ENCODE results near the gene RBM15. TPM values are rescaled to one million over a fixed set of nuclear protein-coding genes. Genes with fewer than 3 reads are reported as not detected.

Gene RBM15
- total RNA-seq, 1 donor: 38.0 TPM

- TF ChIP-seq CTCF (IDR thresholded peaks at IDR 0.05; ENCODE audit: extremely low read depth, low read depth, low read length): no peak
- H3K79me2 ChIP-seq (ENCODE audit: insufficient read depth, low read length): peaks cover 35% of the 10 kb centered on the region
- H3K4me3 ChIP-seq (ENCODE audit: insufficient read depth, low read length): peak overlapping the region; percentile 99
- no peaks in the 10 kb centered on the region for H3K27me3 ChIP-seq (ENCODE audit: insufficient read depth, low read length)
- H3K9me3 ChIP-seq (ENCODE audit: low read depth, low read length): no peaks in the 10 kb centered on the region
- H3K4me1 ChIP-seq (ENCODE audit: insufficient read depth, low read length): peaks cover 34% of the 10 kb centered on the region
- peak overlapping the region; percentile 98 for H2AFZ ChIP-seq (ENCODE audit: low read length)
- DNase-seq (ENCODE audit: insufficient read length, low spot score, missing footprints): no peak
- H3K4me2 ChIP-seq (ENCODE audit: insufficient read depth, low read length): peak overlapping the region; percentile 100
- peaks cover 30% of the 10 kb centered on the region for H4K20me1 ChIP-seq (ENCODE audit: insufficient read depth, low read length)
- peaks cover 19% of the 10 kb centered on the region for H3K36me3 ChIP-seq (ENCODE audit: insufficient read depth, low read length)
- H3K27ac ChIP-seq (ENCODE audit: low read depth, low read length): peak overlapping the region; percentile 95
Measured at GRCh38 chr1:110337704-110338308, 1.4 kb upstream of the RBM15 start.

DNA sequence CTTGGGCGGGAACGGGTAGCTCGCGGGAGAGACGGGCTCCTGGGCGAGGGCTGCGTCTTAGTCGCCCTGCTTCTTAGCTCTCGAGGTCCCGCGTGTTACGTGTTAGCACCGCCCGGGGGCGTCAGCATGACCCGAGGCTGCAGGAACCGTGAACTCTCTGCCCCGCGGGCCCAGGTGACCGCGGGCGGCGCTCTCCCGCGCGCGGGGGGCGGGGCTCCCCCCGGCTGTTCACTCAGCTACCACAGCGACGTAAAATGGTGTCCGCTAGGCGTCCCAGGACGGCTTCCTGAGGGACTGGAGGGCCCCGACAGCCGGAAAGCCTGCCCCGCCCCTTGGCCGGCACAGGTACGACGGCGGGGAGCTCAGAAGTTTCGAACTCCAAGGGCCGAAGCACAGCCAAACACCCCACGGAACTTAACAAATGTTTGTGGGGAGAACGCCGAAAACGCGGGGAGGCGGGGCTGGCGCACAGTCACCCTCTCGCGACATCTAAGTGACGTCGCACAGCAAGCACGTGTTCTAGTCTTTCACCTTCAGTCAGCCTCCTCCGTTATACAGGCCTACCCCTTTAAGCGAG, 780 bp upstream of the RBM15 start:
- peak overlapping the region; percentile 100 for H3K4me2 ChIP-seq (ENCODE audit: insufficient read depth, low read length)
- H3K9me3 ChIP-seq (ENCODE audit: low read depth, low read length): no peaks in the 10 kb centered on the region
- peaks cover 39% of the 10 kb centered on the region for H3K4me1 ChIP-seq (ENCODE audit: insufficient read depth, low read length)
- H3K36me3 ChIP-seq (ENCODE audit: insufficient read depth, low read length): peaks cover 19% of the 10 kb centered on the region
- H4K20me1 ChIP-seq (ENCODE audit: insufficient read depth, low read length): peaks cover 35% of the 10 kb centered on the region
- DNase-seq (ENCODE audit: insufficient read length, low spot score, missing footprints): peak; percentile 95
- peaks cover 41% of the 10 kb centered on the region for H3K79me2 ChIP-seq (ENCODE audit: insufficient read depth, low read length)
- H3K4me3 ChIP-seq (ENCODE audit: insufficient read depth, low read length): peak overlapping the region; percentile 99
- peak overlapping the region; percentile 98 for H2AFZ ChIP-seq (ENCODE audit: low read length)
- H3K27ac ChIP-seq (ENCODE audit: low read depth, low read length): peak overlapping the region; percentile 95
- H3K27me3 ChIP-seq (ENCODE audit: insufficient read depth, low read length): no peaks in the 10 kb centered on the region
- peak; percentile 40 for TF ChIP-seq CTCF (IDR thresholded peaks at IDR 0.05; ENCODE audit: extremely low read depth, low read depth, low read length)

GRCh38 chr1:110339407-110340206, 430 bp downstream of the RBM15 start:
- H3K36me3 ChIP-seq (ENCODE audit: insufficient read depth, low read length): peaks cover 19% of the 10 kb centered on the region

More at GRCh38 chr1:110339407-110340206, 430 bp downstream of the RBM15 start:
- H3K4me1 ChIP-seq (ENCODE audit: insufficient read depth, low read length): peaks cover 51% of the 10 kb centered on the region
- H4K20me1 ChIP-seq (ENCODE audit: insufficient read depth, low read length): peaks cover 41% of the 10 kb centered on the region
- TF ChIP-seq CTCF (IDR thresholded peaks at IDR 0.05; ENCODE audit: extremely low read depth, low read depth, low read length): peak; percentile 45
- H3K9me3 ChIP-seq (ENCODE audit: low read depth, low read length): no peaks in the 10 kb centered on the region
- DNase-seq (ENCODE audit: insufficient read length, low spot score, missing footprints): peak; percentile 70
- H2AFZ ChIP-seq (ENCODE audit: low read length): peak overlapping the region; percentile 98
- H3K4me3 ChIP-seq (ENCODE audit: insufficient read depth, low read length): peak overlapping the region; percentile 99
- H3K27ac ChIP-seq (ENCODE audit: low read depth, low read length): peak overlapping the region; percentile 95
- no peaks in the 10 kb centered on the region for H3K27me3 ChIP-seq (ENCODE audit: insufficient read depth, low read length)
- H3K4me2 ChIP-seq (ENCODE audit: insufficient read depth, low read length): peak overlapping the region; percentile 87
- peaks cover 53% of the 10 kb centered on the region for H3K79me2 ChIP-seq (ENCODE audit: insufficient read depth, low read length)

Measured in osteoblast (primary cell).